Uterus (tissue), 2 donors: ENCODE measurements around the gene UBR4.

ENCODE experiments used
- CTCF ChIP-seq, 4 experiments: fragments of 200-600 bp in 2 of 4; fragments of 450-650 bp in 2 of 4; sonication (generic) in 2 of 4; IDR thresholded peaks; one replicate each; pipeline ENCODE4 v1.5.1; 2016 to 2019; ENCODE audit warnings: antibody characterized with exemption in 4 of 4, mild to moderate bottlenecking in 2 of 4, moderate library complexity in 1 of 4
- POLR2A ChIP-seq, 2 donors: fragments of 450-650 bp; IDR thresholded peaks; one replicate each; pipeline ENCODE4 v1.6.1; 2016; ENCODE audit warnings: antibody characterized with exemption in 2 of 2, mild to moderate bottlenecking in 1 of 2, moderate library complexity in 1 of 2

- TF ChIP-seq CTCF (IDR thresholded peaks at IDR 0.05): no peak
- TF ChIP-seq POLR2A (IDR thresholded peaks at IDR 0.05): no peak
Measured at GRCh38 chr1:19189270-19189669, 20.8 kb downstream of the UBR4 start.
